ENCODE results near the gene TRPM8. TPM values are rescaled to one million over a fixed set of nuclear protein-coding genes. Genes with fewer than 3 reads are reported as not detected.

The TRPM8 gene
- total and polyA plus RNA-seq, 2 of the 13 experiments (the other 11 are each of a cell fraction or from before 2014, with no cell fraction given), result 0.12 TPM; not detected in 1

DNA sequence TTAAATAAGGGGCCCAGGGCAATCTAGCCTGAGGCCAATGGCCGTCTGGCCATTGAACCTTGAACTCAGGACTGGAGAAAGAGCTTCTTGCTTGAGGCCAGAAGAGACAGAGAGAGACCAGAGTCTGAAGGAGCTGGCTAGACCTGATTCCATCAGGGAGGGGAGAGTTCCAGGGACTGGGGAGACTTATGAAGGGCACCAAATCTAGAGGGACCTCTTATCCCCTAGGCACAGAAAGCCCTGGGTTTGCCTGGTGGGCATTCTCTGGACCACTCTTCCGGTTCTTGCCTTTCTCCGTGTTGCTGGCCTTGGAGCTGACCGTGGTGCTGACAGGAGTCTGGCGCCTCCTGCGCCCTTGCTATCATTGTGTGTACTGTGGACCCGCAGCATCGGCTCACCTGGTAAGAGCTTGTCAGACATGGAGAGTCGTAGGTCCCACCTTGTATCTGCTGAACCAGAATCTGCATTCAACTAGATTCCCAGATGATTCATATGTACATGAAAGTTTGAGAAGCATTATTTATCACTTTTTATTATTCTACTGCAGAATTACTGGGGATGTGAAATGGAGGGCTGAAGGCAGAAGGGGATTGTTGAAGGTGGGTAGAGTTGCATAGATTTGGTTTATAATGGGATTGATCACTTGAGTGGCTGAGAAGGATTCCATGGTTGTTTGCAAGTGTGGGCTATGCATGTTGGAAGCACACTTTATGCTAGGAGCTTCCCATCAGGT is 4.3 kb upstream of the TRPM8 start (continued):
- TF ChIP-seq PITX1 (CRISPR knock-in tag; IDR thresholded peaks at IDR 0.05) (0 out of 2 replicates have a peak, but pooled peaks have one; percentile 31), HIC2 (CRISPR knock-in tag; IDR thresholded peaks at IDR 0.05; ENCODE audit: low read depth) (no peak), ZNF18 (CRISPR knock-in tag; IDR thresholded peaks at IDR 0.05; ENCODE audit: insufficient replicate concordance) (no peak), ZNF251 (CRISPR knock-in tag; IDR thresholded peaks at IDR 0.05) (no peak), STAT6 (CRISPR knock-in tag; IDR thresholded peaks at IDR 0.05; ENCODE audit: borderline replicate concordance) (no peak), TBX3 (IDR thresholded peaks at IDR 0.05; ENCODE audit: borderline replicate concordance) (no peak), MED13 (CRISPR knock-in tag; IDR thresholded peaks at IDR 0.05) (0 out of 2 replicates have a peak, but pooled peaks have one; percentile 50), ZNF644 (CRISPR knock-in tag; IDR thresholded peaks at IDR 0.05; ENCODE audit: low read depth) (peak; percentile 63), ZNF841 (CRISPR knock-in tag; IDR thresholded peaks at IDR 0.05; ENCODE audit: borderline replicate concordance) (no peak), NFATC3 (CRISPR knock-in tag; IDR thresholded peaks at IDR 0.05) (no peak), HMG20A (CRISPR knock-in tag; IDR thresholded peaks at IDR 0.05; ENCODE audit: borderline replicate concordance) (no peak), KMT2B (CRISPR knock-in tag; IDR thresholded peaks at IDR 0.05) (peak; percentile 52; the same call in 1 of the 2 replicates), PRDM4 (CRISPR knock-in tag; IDR thresholded peaks at IDR 0.05; ENCODE audit: borderline replicate concordance) (no peak)
- TF ChIP-seq, protein P1, sequence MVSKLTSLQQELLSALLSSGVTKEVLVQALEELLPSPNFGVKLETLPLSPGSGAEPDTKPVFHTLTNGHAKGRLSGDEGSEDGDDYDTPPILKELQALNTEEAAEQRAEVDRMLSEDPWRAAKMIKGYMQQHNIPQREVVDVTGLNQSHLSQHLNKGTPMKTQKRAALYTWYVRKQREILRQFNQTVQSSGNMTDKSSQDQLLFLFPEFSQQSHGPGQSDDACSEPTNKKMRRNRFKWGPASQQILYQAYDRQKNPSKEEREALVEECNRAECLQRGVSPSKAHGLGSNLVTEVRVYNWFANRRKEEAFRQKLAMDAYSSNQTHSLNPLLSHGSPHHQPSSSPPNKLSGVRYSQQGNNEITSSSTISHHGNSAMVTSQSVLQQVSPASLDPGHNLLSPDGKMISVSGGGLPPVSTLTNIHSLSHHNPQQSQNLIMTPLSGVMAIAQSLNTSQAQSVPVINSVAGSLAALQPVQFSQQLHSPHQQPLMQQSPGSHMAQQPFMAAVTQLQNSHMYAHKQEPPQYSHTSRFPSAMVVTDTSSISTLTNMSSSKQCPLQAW (CRISPR knock-in tag; IDR thresholded peaks at IDR 0.05), result no peak
- TF ChIP-seq, protein P2, sequence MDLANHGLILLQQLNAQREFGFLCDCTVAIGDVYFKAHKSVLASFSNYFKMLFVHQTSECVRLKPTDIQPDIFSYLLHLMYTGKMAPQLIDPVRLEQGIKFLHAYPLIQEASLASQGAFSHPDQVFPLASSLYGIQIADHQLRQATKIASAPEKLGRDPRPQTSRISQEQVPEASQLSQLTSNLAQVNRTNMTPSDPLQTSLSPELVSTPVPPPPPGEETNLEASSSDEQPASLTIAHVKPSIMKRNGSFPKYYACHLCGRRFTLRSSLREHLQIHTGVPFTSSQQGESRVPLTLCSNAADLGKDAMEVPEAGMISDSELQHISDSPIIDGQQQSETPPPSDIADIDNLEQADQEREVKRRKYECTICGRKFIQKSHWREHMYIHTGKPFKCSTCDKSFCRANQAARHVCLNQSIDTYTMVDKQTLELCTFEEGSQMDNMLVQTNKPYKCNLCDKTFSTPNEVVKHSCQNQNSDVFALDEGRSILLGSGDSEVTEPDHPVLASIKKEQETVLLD (CRISPR knock-in tag; IDR thresholded peaks at IDR 0.05; ENCODE audit: low read depth), result no peak
- TF ChIP-seq, protein P3, sequence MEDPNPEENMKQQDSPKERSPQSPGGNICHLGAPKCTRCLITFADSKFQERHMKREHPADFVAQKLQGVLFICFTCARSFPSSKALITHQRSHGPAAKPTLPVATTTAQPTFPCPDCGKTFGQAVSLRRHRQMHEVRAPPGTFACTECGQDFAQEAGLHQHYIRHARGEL (CRISPR knock-in tag; IDR thresholded peaks at IDR 0.05), result no peak
